ENCODE measurements around the gene SDHAF2. TPM values are rescaled to one million over a fixed set of nuclear protein-coding genes. Genes with fewer than 3 reads are reported as not detected.

SDHAF2 gene
- total and polyA plus RNA-seq, 2 experiments from 2014 or later, result 47.8 to 74.3 TPM

- H3K4me1 ChIP-seq (ENCODE audit: insufficient read depth), result no peaks in the 10 kb centered on the region
- no peak overlapping the region for H3K27ac ChIP-seq
- WGBS (ENCODE audit: low lambda C conversion rate, missing lambda C conversion rate), result 95% methylated on average over 2 of the region's 2 CpGs
- no peaks in the 10 kb centered on the region for H3K36me3 ChIP-seq (replicated peaks; ENCODE audit: insufficient read depth, low read depth)
- no peaks in the 10 kb centered on the region for H3K9me3 ChIP-seq (ENCODE audit: low read depth)
- DNase-seq (ENCODE audit: low spot score), result no peak
- H3K4me2 ChIP-seq, result no peak overlapping the region
- no peak overlapping the region for H2AFZ ChIP-seq
- no peak for TF ChIP-seq CTCF (IDR thresholded peaks at IDR 0.05; ENCODE audit: poor library complexity)
- H3K4me3 ChIP-seq, result no peak overlapping the region
- H4K20me1 ChIP-seq (ENCODE audit: insufficient read depth, poor library complexity, severe bottlenecking), result no peaks in the 10 kb centered on the region
- peaks cover 4% of the 10 kb centered on the region for H3K79me2 ChIP-seq
- H3K9me2 ChIP-seq (replicated peaks; ENCODE audit: insufficient read depth), result no peaks in the 10 kb centered on the region
- H3K27me3 ChIP-seq, result no peaks in the 10 kb centered on the region
These were observed 23.9 kb upstream of the SDHAF2 start for GRCh38 chr11:61406067-61406466.

- WGBS (ENCODE audit: low lambda C conversion rate, missing lambda C conversion rate), result 97% methylated on average over 5 of the region's 5 CpGs
- H3K79me2 ChIP-seq, result peaks cover 4% of the 10 kb centered on the region
- H3K4me3 ChIP-seq, result no peak overlapping the region
- H3K27me3 ChIP-seq, result no peaks in the 10 kb centered on the region
- H3K36me3 ChIP-seq (replicated peaks; ENCODE audit: insufficient read depth, low read depth), result no peaks in the 10 kb centered on the region
- H3K9me3 ChIP-seq (ENCODE audit: low read depth), result no peaks in the 10 kb centered on the region
- H3K4me2 ChIP-seq, result no peak overlapping the region
- no peaks in the 10 kb centered on the region for H3K9me2 ChIP-seq (replicated peaks; ENCODE audit: insufficient read depth)
- H3K27ac ChIP-seq, result no peak overlapping the region
- TF ChIP-seq EZH2 (IDR thresholded peaks at IDR 0.05; ENCODE audit: borderline replicate concordance) (no peak), CTCF (IDR thresholded peaks at IDR 0.05; ENCODE audit: poor library complexity) (no peak), EZH2phosphoT487 (IDR thresholded peaks at IDR 0.05; ENCODE audit: low read depth, severe bottlenecking, unreplicated experiment) (no peak)
- H4K20me1 ChIP-seq (ENCODE audit: insufficient read depth, poor library complexity, severe bottlenecking), result no peaks in the 10 kb centered on the region
- no peak for DNase-seq (ENCODE audit: low spot score)
- no peaks in the 10 kb centered on the region for H3K4me1 ChIP-seq (ENCODE audit: insufficient read depth)
- no peak overlapping the region for H2AFZ ChIP-seq
These were observed 22.8 kb upstream of the SDHAF2 start for GRCh38 chr11:61406991-61407728.

- Histone ChIP-seq H3K27me3 (no peaks in the 10 kb centered on the region), H3K27ac (no peak overlapping the region), H3K9me2 (replicated peaks; ENCODE audit: insufficient read depth) (no peaks in the 10 kb centered on the region), H3K4me3 (no peak overlapping the region), H3K4me1 (ENCODE audit: insufficient read depth) (no peaks in the 10 kb centered on the region), H2AFZ (no peak overlapping the region), H3K36me3 (replicated peaks; ENCODE audit: insufficient read depth, low read depth) (no peaks in the 10 kb centered on the region), H4K20me1 (ENCODE audit: insufficient read depth, poor library complexity, severe bottlenecking) (peaks cover under 1% of the 10 kb centered on the region), H3K79me2 (peaks cover 8% of the 10 kb centered on the region), H3K4me2 (no peak overlapping the region), H3K9me3 (ENCODE audit: low read depth) (no peaks in the 10 kb centered on the region)
- no peak for DNase-seq (ENCODE audit: low spot score)
- WGBS (ENCODE audit: low lambda C conversion rate, missing lambda C conversion rate), result 83% methylated on average over 9 of the region's 9 CpGs
- TF ChIP-seq EZH2phosphoT487 (IDR thresholded peaks at IDR 0.05; ENCODE audit: low read depth, severe bottlenecking, unreplicated experiment) (no peak), CTCF (IDR thresholded peaks at IDR 0.05; ENCODE audit: poor library complexity) (no peak), EZH2 (IDR thresholded peaks at IDR 0.05; ENCODE audit: borderline replicate concordance) (no peak)
These were observed 18.3 kb upstream of the SDHAF2 start for GRCh38 chr11:61411589-61411988.

Data from hepatocyte (in vitro differentiated cells).